HK-2 (cell line): ENCODE results near the gene CYTH3.
"Not testable (repeated sequence)": the region's sequence is repeated elsewhere in the genome, so short reads cannot be mapped to it uniquely, and the experiment has no call there.

Experiments used
- DNase-seq: peaks from one replicate; pipeline ENCODE4 v3.0.0-alpha.2; 2018; ENCODE audit not compliant: unreplicated experiment

Gene CYTH3

GRCh38 chr7:6151527-6151926, 120.9 kb downstream of the CYTH3 start:
- not testable (repeated sequence) for DNase-seq

- DNase-seq, result no peak
These were observed 122.4 kb downstream of the CYTH3 start for GRCh38 chr7:6149996-6150395.

DNA sequence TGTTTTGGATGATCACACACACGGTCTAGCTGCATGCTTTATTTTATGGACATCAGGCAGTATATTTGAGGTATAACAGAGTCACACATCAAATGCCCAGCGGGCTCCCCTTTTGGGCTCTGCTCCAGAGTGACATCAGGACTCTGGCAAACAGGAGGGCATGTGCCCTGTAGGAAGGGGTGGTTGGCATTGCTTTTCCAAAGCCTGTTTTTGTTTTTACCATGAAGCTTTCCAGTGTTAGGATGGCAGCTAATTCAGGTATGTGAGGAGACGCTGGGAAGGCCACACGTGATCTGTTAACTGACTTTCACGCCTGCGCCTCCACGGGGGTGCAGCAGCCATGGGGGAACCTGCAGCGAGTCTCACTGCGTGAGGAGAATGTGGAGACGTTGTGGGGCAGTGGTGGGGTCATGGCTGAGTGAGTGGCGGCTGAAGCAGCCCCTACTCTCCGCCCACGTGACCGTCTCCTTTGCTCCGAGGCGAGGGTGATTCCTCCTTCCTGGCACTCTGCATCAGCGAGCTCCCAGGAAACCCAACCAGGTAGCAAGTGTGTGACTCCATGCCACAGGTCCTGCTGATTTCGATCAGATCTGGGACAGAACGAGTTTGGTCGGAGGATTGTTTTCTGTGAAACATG, 123.6 kb downstream of the CYTH3 start:
- no peak for DNase-seq

GRCh38 chr7:6147627-6148026, 124.8 kb downstream of the CYTH3 start:
- no peak for DNase-seq

- DNase-seq, result no peak
These were observed 125.8 kb downstream of the CYTH3 start for GRCh38 chr7:6146666-6147065.

DNA sequence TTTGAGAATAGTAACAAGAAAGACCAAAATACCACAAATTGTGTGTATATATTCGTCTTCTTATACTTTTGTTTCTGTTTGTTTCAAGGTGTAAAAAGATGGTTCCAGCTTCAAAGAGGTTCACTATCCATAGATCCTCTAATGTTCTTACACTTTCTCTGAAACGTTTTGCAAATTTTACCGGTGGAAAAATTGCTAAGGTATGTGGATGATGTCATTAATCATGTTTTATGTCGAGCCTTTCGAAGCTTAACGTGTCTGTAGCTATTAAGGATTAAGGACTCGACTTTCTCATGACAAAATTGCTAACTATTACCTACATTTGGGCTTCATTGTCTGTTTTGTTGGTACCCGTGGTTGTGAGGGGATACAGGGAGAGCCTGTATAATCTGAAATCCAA, 128.4 kb downstream of the CYTH3 start:
- DNase-seq, result no peak

DNA sequence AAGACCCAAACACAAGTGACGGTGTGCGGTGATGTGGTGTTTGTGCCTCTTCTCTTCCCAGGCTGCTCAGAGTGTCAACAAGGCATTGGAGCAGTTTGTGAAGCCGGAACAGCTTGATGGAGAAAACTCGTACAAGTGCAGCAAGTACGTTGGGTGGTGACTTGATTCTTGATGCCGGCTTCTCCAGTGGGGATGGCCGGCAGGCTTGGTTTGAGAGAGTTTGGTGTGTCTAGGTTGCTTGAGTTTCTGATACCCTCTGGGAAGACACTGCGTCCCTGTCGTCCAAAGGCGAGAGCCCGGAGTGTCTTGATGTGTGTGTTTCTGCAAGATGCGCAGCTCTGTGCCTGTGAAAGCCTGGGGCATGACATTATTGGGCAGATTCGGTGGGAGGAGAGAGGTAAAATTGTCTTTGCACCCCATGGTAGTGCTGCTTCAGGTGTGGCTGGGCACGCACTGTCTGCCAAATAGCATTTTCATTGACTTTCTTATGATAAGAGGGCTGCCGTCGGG, 129.5 kb downstream of the CYTH3 start:
- no peak for DNase-seq

DNA sequence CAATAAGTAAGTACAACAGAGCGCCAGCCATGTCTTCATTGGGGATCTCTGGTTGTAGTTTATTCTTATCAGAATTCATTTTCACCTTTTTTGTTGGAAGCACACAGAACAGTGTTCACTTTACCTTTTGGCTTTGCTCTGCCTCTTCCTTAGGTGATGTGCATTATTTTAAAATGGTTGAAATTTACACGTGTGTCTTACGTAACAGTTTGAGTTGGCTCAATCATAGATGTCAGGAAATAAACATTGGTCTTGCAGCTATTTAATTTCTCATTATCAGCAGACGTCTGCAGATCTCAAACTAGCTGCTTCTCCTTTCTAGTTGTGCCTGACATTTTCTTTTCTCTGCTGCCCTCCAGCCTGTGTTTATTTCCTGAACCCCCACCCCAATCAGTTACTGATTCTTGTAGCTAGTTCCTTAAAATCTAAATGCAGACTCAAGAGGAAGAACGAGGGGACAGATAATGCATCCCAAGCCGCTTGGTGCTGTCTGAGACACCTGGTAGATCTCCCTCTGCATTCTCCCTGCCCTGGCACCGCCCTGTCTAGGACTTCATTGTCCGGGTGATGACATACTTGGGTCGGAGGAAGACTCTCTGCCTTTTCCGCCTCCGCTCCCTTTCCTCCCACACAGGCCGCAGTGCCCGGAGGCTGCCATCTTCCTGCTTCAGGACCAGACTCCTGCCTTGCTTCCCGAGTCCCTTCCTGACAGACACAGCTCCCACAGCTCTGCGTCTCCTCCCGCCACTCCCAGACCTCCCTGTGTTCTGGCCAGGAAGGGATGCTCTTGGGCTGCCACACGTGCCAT, 133.0 kb downstream of the CYTH3 start:
- no peak for DNase-seq

GRCh38 chr7:6136475-6136874, 135.9 kb downstream of the CYTH3 start:
- no peak for DNase-seq

- no peak for DNase-seq
These were observed 139.2 kb downstream of the CYTH3 start for GRCh38 chr7:6133249-6133648.

DNA sequence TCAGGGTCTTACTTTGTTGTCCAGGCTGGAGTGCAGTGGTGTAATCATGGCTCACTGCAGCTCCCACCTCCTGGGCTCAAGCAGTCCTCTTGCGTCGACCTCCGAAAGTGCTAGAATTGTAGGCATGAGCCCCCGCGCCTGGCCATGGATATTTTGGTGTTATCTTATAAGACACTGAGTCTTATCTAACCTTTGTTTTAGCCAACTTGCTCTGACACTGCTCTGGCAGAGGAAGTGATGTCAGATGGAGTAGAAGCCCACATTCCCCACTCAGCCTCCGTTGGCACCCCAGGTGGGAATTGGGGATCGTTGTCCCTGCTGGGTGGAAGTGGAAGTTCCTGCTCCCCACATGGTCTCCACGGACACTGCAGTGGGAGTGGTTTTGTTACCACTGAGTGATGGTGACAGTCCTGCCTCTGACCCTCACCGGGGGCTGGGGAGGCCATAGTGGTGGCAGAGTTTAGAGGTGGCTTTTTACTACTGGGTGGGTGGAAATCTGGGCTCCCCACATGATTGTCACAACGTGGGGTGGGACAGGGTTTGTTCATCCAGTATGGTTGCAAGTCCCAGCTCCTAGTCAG, 142.3 kb downstream of the CYTH3 start:
- DNase-seq, result no peak

DNA sequence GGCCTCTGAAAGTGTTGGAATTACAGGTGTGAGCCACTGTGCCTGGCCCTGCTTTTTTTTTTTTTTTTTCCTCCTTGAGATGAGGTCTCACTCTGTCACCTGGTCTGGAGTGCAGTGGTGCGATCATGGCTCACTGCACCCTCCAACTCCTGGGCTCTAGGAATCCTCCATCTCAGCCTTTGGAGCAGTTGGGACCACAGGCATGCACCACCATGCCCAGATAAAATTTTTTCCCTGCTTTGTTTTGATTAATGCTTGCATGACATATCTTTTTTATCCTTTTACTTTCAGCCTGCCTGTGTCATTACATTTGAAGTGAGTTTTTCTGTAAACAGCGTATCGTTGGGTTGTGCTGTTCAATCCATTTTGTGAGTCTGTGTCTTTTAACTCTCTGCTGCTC, 144.2 kb downstream of the CYTH3 start:
- DNase-seq, result no peak

DNA sequence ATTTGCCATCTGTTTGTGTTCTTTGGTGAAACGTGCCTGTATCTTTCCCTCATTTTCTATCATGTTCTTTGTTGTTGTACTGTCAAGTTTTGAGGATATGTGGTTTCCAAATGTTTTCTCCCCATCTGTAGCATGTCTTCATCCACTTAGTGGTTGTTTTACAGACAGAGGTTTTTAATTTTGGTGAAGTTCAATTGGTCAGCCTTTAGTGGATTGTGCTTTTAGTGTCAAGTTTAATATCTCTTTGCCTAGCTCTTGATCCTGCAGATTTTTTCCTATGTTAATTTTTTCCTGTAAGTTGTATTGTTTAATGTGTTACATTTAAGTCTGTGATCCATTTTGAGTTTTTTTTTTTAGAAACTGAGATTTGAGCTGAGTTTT, 145.3 kb downstream of the CYTH3 start:
- no peak for DNase-seq

GRCh38 chr7:6123843-6124242, 148.6 kb downstream of the CYTH3 start:
- no peak for DNase-seq

DNA sequence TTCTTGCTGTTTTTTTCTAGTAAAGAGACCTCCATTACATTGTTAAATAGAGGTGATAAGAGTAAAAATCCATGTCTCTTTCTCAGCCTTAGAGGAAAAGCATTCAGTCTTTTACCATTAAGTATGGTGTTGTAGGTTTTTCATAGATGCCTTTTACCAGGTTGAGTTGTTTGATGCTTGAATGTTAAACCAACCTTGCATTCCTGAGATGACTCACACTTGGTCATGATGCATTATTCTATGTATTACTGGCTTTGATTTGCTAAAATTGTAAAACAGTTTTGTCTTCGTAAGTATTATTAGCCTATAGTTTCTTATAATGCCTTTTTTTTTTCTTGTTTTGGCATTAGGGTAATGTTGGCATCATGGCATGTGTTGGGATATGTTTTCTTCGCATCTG, 151.3 kb downstream of the CYTH3 start:
- no peak for DNase-seq

- no peak for DNase-seq
These were observed 154.9 kb downstream of the CYTH3 start for GRCh38 chr7:6117533-6117932.

- no peak for DNase-seq
These were observed 156.2 kb downstream of the CYTH3 start for GRCh38 chr7:6116211-6116610.
